ENCODE data around the gene MSL1. TPM values are rescaled to one million over a fixed set of nuclear protein-coding genes. Genes with fewer than 3 reads are reported as not detected.

Gene MSL1
- total and polyA plus RNA-seq, 2 of the 13 experiments (the other 11 are each of a cell fraction or from before 2014, with no cell fraction given): 63.8 to 88.5 TPM

DNA sequence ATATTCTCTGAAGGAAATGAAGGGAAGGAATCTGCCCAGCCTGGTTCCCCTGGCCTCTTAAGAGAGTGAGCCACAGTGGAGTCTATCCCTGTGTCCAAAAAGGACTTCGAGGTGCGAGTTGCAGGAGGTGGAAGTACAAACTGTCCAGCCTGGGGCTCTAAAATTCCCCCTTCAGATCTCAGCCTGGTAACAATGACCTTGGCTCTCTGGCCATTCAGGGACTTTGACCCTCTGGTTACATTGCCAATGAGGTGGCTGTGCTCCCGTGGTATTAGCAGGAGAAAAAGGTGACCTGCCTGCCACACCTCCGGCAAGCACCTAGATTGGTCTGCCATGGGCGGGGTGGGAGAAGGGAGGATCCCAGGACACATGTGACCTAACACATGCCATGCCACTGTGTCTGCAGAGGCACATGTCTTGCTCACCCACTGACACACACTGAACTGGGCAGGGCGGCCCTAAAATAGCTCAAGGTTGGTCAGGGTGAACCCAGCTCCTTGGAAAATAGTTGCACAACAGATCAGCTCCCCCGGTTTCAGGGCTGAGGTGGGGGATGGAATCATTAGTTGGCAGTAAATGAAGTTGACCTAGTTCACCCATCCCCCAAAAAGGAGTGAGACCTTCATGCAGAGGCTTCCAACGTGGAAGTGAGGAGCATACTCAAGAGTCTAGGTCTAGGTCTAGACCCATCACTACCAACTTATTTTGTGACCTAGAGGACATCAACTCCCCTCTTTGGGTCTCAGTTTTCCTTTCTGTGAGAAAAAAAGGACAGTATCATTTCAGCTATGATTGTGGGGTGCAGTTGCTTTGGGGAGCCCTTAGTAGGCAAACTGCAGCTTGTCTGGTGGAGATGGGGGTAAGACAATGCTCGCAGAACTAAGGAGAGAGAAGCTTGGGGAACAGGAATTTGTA, 23.6 kb upstream of the MSL1 start (continued):
- TF ChIP-seq, protein P1, sequence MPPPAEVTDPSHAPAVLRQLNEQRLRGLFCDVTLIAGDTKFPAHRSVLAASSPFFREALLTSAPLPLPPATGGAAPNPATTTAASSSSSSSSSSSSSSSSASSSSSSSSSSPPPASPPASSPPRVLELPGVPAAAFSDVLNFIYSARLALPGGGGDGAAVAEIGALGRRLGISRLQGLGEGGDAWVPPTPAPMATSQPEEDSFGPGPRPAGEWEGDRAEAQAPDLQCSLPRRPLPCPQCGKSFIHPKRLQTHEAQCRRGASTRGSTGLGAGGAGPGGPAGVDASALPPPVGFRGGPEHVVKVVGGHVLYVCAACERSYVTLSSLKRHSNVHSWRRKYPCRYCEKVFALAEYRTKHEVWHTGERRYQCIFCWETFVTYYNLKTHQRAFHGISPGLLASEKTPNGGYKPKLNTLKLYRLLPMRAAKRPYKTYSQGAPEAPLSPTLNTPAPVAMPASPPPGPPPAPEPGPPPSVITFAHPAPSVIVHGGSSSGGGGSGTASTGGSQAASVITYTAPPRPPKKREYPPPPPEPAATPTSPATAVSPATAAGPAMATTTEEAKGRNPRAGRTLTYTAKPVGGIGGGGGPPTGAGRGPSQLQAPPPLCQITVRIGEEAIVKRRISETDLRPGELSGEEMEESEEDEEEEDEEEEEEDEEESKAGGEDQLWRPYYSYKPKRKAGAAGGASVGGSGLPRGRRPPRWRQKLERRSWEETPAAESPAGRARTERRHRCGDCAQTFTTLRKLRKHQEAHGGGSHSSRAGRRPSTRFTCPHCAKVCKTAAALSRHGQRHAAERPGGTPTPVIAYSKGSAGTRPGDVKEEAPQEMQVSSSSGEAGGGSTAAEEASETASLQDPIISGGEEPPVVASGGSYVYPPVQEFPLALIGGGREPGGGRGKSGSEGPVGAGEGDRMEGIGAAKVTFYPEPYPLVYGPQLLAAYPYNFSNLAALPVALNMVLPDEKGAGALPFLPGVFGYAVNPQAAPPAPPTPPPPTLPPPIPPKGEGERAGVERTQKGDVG (CRISPR knock-in tag; IDR thresholded peaks at IDR 0.05; ENCODE audit: borderline replicate concordance): no peak; the same call in 1 of the 2 replicates
- TF ChIP-seq ZNF44 (CRISPR knock-in tag; IDR thresholded peaks at IDR 0.05) (peak; percentile 25), HMG20B (CRISPR knock-in tag; conservative IDR thresholded peaks at IDR 0.05) (no peak), ZBTB7B (CRISPR knock-in tag; IDR thresholded peaks at IDR 0.05) (peak; percentile 61; the same call in 1 of the 2 replicates), SPEN (CRISPR knock-in tag; IDR thresholded peaks at IDR 0.05; ENCODE audit: low read depth) (peak; percentile 86), NKX3-1 (CRISPR knock-in tag; IDR thresholded peaks at IDR 0.05) (peak; percentile 94; the same call in 1 of the 2 replicates), ZNF577 (CRISPR knock-in tag; IDR thresholded peaks at IDR 0.05; ENCODE audit: borderline replicate concordance, low read depth) (no peak), NFE2L2 (IDR thresholded peaks at IDR 0.05; ENCODE audit: low read length) (peak; percentile 15; the same call in 1 of the 2 replicates), SP2 (CRISPR knock-in tag; IDR thresholded peaks at IDR 0.05) (peak; percentile 60; the same call in 1 of the 2 replicates), ZNF260 (CRISPR knock-in tag; IDR thresholded peaks at IDR 0.05; ENCODE audit: borderline replicate concordance, low read depth) (no peak)
- TF ChIP-seq, protein P2, sequence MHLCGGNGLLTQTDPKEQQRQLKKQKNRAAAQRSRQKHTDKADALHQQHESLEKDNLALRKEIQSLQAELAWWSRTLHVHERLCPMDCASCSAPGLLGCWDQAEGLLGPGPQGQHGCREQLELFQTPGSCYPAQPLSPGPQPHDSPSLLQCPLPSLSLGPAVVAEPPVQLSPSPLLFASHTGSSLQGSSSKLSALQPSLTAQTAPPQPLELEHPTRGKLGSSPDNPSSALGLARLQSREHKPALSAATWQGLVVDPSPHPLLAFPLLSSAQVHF (CRISPR knock-in tag; IDR thresholded peaks at IDR 0.05): no peak
- TF ChIP-seq, protein P3, sequence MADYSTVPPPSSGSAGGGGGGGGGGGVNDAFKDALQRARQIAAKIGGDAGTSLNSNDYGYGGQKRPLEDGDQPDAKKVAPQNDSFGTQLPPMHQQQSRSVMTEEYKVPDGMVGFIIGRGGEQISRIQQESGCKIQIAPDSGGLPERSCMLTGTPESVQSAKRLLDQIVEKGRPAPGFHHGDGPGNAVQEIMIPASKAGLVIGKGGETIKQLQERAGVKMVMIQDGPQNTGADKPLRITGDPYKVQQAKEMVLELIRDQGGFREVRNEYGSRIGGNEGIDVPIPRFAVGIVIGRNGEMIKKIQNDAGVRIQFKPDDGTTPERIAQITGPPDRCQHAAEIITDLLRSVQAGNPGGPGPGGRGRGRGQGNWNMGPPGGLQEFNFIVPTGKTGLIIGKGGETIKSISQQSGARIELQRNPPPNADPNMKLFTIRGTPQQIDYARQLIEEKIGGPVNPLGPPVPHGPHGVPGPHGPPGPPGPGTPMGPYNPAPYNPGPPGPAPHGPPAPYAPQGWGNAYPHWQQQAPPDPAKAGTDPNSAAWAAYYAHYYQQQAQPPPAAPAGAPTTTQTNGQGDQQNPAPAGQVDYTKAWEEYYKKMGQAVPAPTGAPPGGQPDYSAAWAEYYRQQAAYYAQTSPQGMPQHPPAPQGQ (CRISPR knock-in tag; IDR thresholded peaks at IDR 0.05; ENCODE audit: borderline replicate concordance): no peak
- TF ChIP-seq, protein P4, sequence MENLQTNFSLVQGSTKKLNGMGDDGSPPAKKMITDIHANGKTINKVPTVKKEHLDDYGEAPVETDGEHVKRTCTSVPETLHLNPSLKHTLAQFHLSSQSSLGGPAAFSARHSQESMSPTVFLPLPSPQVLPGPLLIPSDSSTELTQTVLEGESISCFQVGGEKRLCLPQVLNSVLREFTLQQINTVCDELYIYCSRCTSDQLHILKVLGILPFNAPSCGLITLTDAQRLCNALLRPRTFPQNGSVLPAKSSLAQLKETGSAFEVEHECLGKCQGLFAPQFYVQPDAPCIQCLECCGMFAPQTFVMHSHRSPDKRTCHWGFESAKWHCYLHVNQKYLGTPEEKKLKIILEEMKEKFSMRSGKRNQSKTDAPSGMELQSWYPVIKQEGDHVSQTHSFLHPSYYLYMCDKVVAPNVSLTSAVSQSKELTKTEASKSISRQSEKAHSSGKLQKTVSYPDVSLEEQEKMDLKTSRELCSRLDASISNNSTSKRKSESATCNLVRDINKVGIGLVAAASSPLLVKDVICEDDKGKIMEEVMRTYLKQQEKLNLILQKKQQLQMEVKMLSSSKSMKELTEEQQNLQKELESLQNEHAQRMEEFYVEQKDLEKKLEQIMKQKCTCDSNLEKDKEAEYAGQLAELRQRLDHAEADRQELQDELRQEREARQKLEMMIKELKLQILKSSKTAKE (CRISPR knock-in tag; IDR thresholded peaks at IDR 0.05; ENCODE audit: borderline replicate concordance): peak; percentile 67
- TF ChIP-seq, protein P5, sequence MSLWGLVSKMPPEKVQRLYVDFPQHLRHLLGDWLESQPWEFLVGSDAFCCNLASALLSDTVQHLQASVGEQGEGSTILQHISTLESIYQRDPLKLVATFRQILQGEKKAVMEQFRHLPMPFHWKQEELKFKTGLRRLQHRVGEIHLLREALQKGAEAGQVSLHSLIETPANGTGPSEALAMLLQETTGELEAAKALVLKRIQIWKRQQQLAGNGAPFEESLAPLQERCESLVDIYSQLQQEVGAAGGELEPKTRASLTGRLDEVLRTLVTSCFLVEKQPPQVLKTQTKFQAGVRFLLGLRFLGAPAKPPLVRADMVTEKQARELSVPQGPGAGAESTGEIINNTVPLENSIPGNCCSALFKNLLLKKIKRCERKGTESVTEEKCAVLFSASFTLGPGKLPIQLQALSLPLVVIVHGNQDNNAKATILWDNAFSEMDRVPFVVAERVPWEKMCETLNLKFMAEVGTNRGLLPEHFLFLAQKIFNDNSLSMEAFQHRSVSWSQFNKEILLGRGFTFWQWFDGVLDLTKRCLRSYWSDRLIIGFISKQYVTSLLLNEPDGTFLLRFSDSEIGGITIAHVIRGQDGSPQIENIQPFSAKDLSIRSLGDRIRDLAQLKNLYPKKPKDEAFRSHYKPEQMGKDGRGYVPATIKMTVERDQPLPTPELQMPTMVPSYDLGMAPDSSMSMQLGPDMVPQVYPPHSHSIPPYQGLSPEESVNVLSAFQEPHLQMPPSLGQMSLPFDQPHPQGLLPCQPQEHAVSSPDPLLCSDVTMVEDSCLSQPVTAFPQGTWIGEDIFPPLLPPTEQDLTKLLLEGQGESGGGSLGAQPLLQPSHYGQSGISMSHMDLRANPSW (CRISPR knock-in tag; IDR thresholded peaks at IDR 0.05; ENCODE audit: borderline replicate concordance): 0 out of 2 replicates have a peak, but pooled peaks have one; percentile 23
- TF ChIP-seq, protein P6, sequence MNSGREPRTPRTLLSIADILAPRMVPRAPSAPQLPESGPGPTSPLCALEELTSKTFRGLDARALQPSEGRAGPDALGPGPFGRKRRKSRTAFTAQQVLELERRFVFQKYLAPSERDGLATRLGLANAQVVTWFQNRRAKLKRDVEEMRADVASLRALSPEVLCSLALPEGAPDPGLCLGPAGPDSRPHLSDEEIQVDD (CRISPR knock-in tag; IDR thresholded peaks at IDR 0.05; ENCODE audit: borderline replicate concordance): peak; percentile 89
